ENCODE results near the gene PANK3.
"Not testable (repeated sequence)": the region's sequence is repeated elsewhere in the genome, so short reads cannot be mapped to it uniquely, and the experiment has no call there.

PANK3 gene

DNA sequence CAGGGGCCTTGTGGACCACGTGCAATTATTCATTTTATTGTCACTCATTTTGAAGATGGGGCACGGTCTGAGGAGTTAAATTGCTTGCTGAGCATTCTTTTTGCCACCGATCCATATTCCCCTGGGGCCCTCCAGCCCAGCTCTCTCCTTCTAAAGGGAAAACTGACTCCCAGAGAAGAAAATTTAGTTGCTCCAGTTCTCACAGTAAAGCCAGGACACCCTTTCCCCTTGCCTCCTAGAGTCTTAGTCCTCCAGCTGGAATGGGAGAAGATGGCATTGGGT, 1.0 kb upstream of the PANK3 start:
- no peaks in the 10 kb centered on the region for H3K36me3 ChIP-seq (ENCODE audit: insufficient read depth)

DNA sequence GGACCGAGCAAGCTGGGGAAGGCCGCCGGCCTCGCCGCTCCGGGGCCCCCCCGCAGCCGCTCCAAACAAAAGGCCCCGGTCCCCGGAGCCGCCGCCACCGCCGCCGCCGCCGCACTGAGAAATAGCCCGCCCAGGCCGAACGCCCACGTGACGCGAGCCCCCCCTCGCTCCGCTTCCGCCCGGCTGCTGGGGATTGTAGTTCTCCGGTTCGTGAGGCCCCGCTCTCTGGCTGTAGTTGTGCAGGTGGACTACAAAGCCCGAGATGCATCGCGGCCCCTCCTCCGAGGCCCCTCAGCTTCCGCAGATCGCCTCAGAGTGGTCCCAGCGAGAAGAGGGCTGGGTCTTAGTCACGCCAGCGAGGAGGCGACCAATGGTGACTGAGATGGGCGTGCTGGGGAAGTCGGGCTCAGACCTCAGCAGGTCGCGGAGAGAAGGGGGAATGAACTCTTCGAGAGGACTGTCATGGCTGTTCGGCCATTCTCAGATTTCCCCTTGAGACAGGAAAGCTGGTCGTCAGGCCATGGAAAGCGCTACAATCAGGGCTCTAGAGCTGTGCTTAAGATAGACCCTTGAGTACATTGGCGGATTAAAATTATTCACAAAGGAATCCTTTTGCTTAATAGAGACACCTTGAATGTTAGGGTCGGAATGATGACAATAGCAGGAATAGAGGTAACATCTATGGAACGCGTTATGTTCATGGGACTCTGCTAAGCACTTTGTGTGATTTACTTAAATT, 489 bp upstream of the PANK3 start:
- no peaks in the 10 kb centered on the region for H4K20me1 ChIP-seq (ENCODE audit: insufficient read depth)
- peaks cover 41% of the 10 kb centered on the region for H3K79me2 ChIP-seq (ENCODE audit: insufficient read depth, low read depth)
- H2AFZ ChIP-seq (ENCODE audit: low read depth), result peak overlapping the region; percentile 46; the same call in 1 of the 2 replicates

More for the DNA sequence above, 1.0 kb upstream of the PANK3 start:
- Histone ChIP-seq H3K79me2 (ENCODE audit: insufficient read depth, low read depth) (peaks cover 36% of the 10 kb centered on the region), H2AFZ (ENCODE audit: low read depth) (peak overlapping the region; percentile 46; the same call in 1 of the 2 replicates), H3K4me2 (peak overlapping the region; percentile 37), H4K20me1 (ENCODE audit: insufficient read depth) (no peaks in the 10 kb centered on the region), H3K27ac (peak overlapping the region; percentile 75), H3K4me3 (IDR thresholded peaks at IDR 0.05; ENCODE audit: insufficient read depth, low read depth, low read length) (no peak overlapping the region), H3K9ac (peak overlapping the region; percentile 73; the same call in 1 of the 2 replicates), H3K27me3 (ENCODE audit: insufficient read depth, low read depth) (no peaks in the 10 kb centered on the region), H3K4me1 (ENCODE audit: low read depth, poor library complexity, severe bottlenecking) (peaks cover 30% of the 10 kb centered on the region)
- TF ChIP-seq, protein P1, sequence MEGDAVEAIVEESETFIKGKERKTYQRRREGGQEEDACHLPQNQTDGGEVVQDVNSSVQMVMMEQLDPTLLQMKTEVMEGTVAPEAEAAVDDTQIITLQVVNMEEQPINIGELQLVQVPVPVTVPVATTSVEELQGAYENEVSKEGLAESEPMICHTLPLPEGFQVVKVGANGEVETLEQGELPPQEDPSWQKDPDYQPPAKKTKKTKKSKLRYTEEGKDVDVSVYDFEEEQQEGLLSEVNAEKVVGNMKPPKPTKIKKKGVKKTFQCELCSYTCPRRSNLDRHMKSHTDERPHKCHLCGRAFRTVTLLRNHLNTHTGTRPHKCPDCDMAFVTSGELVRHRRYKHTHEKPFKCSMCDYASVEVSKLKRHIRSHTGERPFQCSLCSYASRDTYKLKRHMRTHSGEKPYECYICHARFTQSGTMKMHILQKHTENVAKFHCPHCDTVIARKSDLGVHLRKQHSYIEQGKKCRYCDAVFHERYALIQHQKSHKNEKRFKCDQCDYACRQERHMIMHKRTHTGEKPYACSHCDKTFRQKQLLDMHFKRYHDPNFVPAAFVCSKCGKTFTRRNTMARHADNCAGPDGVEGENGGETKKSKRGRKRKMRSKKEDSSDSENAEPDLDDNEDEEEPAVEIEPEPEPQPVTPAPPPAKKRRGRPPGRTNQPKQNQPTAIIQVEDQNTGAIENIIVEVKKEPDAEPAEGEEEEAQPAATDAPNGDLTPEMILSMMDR (conservative IDR thresholded peaks at IDR 0.05; ENCODE audit: low read depth, low read length), result no peak

DNA sequence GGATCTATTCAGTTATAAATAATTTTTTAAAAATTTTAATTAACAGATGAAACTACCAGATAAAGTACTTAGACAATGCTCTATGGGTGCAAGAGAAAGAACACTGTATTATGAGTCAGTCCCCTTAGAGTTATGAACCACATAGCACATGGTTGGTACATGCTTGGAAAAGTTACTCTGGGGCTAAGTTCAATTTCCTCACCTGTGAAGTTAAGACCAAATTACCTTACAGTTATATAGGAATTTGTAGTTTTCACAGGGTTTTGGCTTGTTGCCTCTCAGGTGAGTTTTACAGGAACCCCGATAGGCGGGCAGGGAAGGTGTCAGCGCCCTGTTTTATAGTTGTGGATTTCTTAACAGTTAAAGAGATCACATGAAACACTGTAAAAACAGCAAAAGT, 1.2 kb downstream of the PANK3 start:
- TF ChIP-seq, protein P1 (conservative IDR thresholded peaks at IDR 0.05; ENCODE audit: low read depth, low read length), result no peak
- peak overlapping the region; percentile 73 for H3K9ac ChIP-seq
- peak overlapping the region; percentile 66 for H3K4me2 ChIP-seq
- peaks cover 25% of the 10 kb centered on the region for H3K4me1 ChIP-seq (ENCODE audit: low read depth, poor library complexity, severe bottlenecking)
- no peak overlapping the region for H2AFZ ChIP-seq (ENCODE audit: low read depth)
- H3K27me3 ChIP-seq (ENCODE audit: insufficient read depth, low read depth), result no peaks in the 10 kb centered on the region
- H4K20me1 ChIP-seq (ENCODE audit: insufficient read depth), result no peaks in the 10 kb centered on the region
- peak overlapping the region; percentile 69; the same call in 1 of the 2 replicates for H3K27ac ChIP-seq
- peaks cover 44% of the 10 kb centered on the region for H3K79me2 ChIP-seq (ENCODE audit: insufficient read depth, low read depth)
- no peak overlapping the region for H3K4me3 ChIP-seq (IDR thresholded peaks at IDR 0.05; ENCODE audit: insufficient read depth, low read depth, low read length)
- H3K36me3 ChIP-seq (ENCODE audit: insufficient read depth), result no peaks in the 10 kb centered on the region

More for the DNA sequence above, 489 bp upstream of the PANK3 start:
- Histone ChIP-seq H3K36me3 (ENCODE audit: insufficient read depth) (no peaks in the 10 kb centered on the region), H3K4me2 (peak overlapping the region; percentile 37), H3K9ac (peak overlapping the region; percentile 73; the same call in 1 of the 2 replicates), H3K27ac (peak overlapping the region; percentile 75), H3K4me1 (ENCODE audit: low read depth, poor library complexity, severe bottlenecking) (peaks cover 25% of the 10 kb centered on the region), H3K4me3 (IDR thresholded peaks at IDR 0.05; ENCODE audit: insufficient read depth, low read depth, low read length) (no peak overlapping the region), H3K27me3 (ENCODE audit: insufficient read depth, low read depth) (no peaks in the 10 kb centered on the region)
- TF ChIP-seq, protein P1 (conservative IDR thresholded peaks at IDR 0.05; ENCODE audit: low read depth, low read length), result no peak

DNA sequence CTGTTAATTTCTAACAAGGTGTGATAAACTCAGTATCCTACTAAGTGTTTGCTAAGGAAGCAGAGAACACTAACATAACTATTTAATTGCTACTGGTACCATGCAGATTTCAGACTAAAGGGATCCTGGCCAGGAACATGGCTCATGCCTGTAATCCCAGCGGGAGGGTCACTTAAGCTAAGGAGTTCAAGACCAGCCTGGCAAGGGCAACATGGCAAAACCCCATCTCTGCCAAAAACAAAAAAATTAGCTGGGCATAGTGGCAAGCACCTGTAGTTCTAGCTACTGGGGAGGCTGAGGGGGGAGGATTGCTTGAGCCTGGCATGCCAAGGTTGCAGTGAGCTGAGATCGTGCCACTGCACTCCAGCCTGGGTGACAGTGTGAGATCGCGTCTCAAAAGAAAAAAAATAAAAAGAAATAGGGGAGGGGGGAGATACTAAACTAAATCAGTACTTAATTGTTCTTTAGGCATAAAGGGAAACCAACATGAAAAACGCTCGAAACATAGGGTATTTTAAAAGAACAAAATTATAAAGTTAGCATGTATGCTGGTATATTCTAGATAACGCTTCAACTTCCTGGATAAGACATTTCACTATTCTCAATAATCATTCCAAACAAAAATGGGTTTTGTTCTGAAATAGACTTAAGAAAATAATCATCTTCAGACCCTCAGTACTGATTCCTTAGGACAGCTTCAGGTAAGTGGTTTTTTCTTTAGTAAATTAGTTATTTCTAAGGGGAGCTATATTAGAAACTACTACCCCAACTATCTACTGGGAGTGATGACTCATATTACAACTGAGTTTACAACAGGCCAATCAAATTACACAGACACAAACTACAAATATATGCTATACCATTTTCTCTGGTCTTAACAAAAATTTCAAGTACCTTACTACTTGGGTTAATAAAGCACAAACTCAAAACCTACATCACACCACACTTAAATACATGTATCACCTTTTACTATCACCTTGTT, 3.5 kb downstream of the PANK3 start:
- TF ChIP-seq, protein P1 (conservative IDR thresholded peaks at IDR 0.05; ENCODE audit: low read depth, low read length), result no peak
- Histone ChIP-seq H3K4me3 (IDR thresholded peaks at IDR 0.05; ENCODE audit: insufficient read depth, low read depth, low read length) (no peak overlapping the region), H3K36me3 (ENCODE audit: insufficient read depth) (no peaks in the 10 kb centered on the region), H3K27ac (no peak overlapping the region), H4K20me1 (ENCODE audit: insufficient read depth) (no peaks in the 10 kb centered on the region), H2AFZ (ENCODE audit: low read depth) (no peak overlapping the region), H3K4me1 (ENCODE audit: low read depth, poor library complexity, severe bottlenecking) (peaks cover 25% of the 10 kb centered on the region), H3K9ac (no peak overlapping the region), H3K27me3 (ENCODE audit: insufficient read depth, low read depth) (no peaks in the 10 kb centered on the region), H3K79me2 (ENCODE audit: insufficient read depth, low read depth) (peaks cover 50% of the 10 kb centered on the region), H3K4me2 (peak overlapping the region; percentile 42)

DNA sequence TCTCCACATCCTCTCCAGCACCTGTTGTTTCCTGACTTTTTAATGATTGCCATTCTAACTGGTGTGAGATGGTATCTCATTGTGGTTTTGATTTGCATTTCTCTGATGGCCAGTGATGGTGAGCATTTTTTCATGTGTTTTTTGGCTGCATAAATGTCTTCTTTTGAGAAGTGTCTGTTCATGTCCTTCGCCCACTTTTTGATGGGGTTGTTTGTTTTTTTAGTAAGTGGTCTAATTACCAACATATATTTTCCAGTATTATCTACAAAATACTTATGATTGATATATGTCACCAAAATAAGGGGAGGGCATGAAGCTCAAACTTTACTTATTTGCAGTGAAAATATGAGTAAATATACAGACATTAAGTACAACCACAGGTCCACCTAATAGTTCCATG, 5.0 kb downstream of the PANK3 start:
- H2AFZ ChIP-seq (ENCODE audit: low read depth); H4K20me1 ChIP-seq (ENCODE audit: insufficient read depth); H3K4me2 ChIP-seq; H3K36me3 ChIP-seq (ENCODE audit: insufficient read depth); H3K4me3 ChIP-seq (IDR thresholded peaks at IDR 0.05; ENCODE audit: insufficient read depth, low read depth, low read length); H3K27me3 ChIP-seq (ENCODE audit: insufficient read depth, low read depth); H3K27ac ChIP-seq; H3K9ac ChIP-seq: not testable (repeated sequence)
- H3K4me1 ChIP-seq (ENCODE audit: low read depth, poor library complexity, severe bottlenecking), result peaks cover 20% of the 10 kb centered on the region
- peaks cover 50% of the 10 kb centered on the region for H3K79me2 ChIP-seq (ENCODE audit: insufficient read depth, low read depth)

DNA sequence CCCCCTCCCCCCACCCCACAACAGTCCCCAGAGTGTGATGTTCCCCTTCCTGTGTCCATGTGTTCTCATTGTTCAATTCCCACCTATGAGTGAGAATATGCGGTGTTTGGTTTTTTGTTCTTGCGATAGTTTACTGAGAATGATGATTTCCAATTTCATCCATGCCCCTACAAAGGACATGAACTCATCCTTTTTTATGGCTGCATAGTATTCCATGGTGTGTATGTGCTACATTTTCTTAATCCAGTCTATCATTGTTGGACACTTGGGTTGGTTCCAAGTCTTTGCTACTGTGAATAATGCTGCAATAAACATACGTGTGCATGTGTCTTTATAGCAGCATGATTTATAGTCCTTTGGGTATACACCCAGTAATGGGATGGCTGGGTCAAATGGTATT, 5.5 kb downstream of the PANK3 start:
- not testable (repeated sequence) for H3K27ac ChIP-seq; H3K4me3 ChIP-seq (IDR thresholded peaks at IDR 0.05; ENCODE audit: insufficient read depth, low read depth, low read length); H3K9ac ChIP-seq; H3K4me2 ChIP-seq; H4K20me1 ChIP-seq (ENCODE audit: insufficient read depth); H3K36me3 ChIP-seq (ENCODE audit: insufficient read depth); H2AFZ ChIP-seq (ENCODE audit: low read depth); H3K27me3 ChIP-seq (ENCODE audit: insufficient read depth, low read depth)
- peaks cover 20% of the 10 kb centered on the region for H3K4me1 ChIP-seq (ENCODE audit: low read depth, poor library complexity, severe bottlenecking)
- H3K79me2 ChIP-seq (ENCODE audit: insufficient read depth, low read depth), result peaks cover 47% of the 10 kb centered on the region

All from KMS-11 (cell line).